Gastrocnemius medialis (tissue), 4 donors: ENCODE measurements around the gene MINDY4.

Experiments
- POLR2A ChIP-seq, 2 donors: fragments of 450-650 bp; IDR thresholded peaks; one replicate each; pipeline ENCODE4 v1.6.1; 2017; ENCODE audit warnings: antibody characterized with exemption in 2 of 2, mild to moderate bottlenecking in 2 of 2, moderate library complexity in 2 of 2
- TF ChIP-seq, protein P1 (sequence below), 5 experiments: fragments of 450-650 bp in 3 of 5; fragments of 200-600 bp in 2 of 5; sonication (generic) in 2 of 5; IDR thresholded peaks in 4 of 5; conservative IDR thresholded peaks in 1 of 5; 1 replicate in 4 of 5; 2 replicates in 1 of 5; pipeline ENCODE4 v1.5.1; 2016 to 2019; ENCODE audit warnings: antibody characterized with exemption in 5 of 5, mild to moderate bottlenecking in 3 of 5, moderate library complexity in 3 of 5

DNA sequence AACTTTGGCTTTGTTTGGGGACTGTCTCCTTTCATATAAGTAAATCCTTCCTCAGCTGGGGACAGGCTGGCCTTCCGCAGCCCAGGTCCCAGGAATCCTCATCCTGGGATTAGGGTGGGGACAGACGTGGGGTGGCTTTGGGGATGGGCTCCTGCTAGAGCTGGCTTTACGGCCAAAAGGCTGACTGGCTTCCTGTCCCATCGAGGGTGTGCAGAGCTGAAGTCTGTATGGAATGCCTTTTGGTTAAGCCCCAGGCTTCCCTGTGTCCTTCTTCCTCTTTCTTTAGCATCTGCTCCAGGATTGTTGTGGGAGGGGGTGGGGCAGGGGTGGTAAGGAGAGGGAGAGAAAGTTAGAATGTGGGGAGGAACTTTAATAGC is 81.1 kb downstream of the MINDY4 start:
- TF ChIP-seq, protein P1, sequence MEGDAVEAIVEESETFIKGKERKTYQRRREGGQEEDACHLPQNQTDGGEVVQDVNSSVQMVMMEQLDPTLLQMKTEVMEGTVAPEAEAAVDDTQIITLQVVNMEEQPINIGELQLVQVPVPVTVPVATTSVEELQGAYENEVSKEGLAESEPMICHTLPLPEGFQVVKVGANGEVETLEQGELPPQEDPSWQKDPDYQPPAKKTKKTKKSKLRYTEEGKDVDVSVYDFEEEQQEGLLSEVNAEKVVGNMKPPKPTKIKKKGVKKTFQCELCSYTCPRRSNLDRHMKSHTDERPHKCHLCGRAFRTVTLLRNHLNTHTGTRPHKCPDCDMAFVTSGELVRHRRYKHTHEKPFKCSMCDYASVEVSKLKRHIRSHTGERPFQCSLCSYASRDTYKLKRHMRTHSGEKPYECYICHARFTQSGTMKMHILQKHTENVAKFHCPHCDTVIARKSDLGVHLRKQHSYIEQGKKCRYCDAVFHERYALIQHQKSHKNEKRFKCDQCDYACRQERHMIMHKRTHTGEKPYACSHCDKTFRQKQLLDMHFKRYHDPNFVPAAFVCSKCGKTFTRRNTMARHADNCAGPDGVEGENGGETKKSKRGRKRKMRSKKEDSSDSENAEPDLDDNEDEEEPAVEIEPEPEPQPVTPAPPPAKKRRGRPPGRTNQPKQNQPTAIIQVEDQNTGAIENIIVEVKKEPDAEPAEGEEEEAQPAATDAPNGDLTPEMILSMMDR (IDR thresholded peaks at IDR 0.05 in 4 of 5, conservative IDR thresholded peaks at IDR 0.05 in 1 of 5), result no peak
- no peak for TF ChIP-seq POLR2A (IDR thresholded peaks at IDR 0.05)
